Right lobe of liver (tissue), 4 donors: ENCODE results near the gene MORC4.

Source experiments
- POLR2A ChIP-seq: fragments of 450-650 bp; IDR thresholded peaks from one replicate; pipeline ENCODE4 v1.6.1; 2017; ENCODE audit warnings: antibody characterized with exemption, mild to moderate bottlenecking
- TF ChIP-seq, protein P1 (sequence below), 4 donors: fragments of 200-600 bp in 3 of 4; fragments of 450-650 bp in 1 of 4; IDR thresholded peaks; one replicate each; pipeline versions ENCODE4 v1.5.1 to v1.8.0; 2016 to 2022; ENCODE audit warnings: antibody characterized with exemption in 4 of 4, mild to moderate bottlenecking in 2 of 4
- donor health status: DM: no; HTN: no; CAD: no.
- donor health status: DM: no; HTN: no; CAD: no.
- donor health status: DM: no; HTN: yes; CAD: no.

DNA sequence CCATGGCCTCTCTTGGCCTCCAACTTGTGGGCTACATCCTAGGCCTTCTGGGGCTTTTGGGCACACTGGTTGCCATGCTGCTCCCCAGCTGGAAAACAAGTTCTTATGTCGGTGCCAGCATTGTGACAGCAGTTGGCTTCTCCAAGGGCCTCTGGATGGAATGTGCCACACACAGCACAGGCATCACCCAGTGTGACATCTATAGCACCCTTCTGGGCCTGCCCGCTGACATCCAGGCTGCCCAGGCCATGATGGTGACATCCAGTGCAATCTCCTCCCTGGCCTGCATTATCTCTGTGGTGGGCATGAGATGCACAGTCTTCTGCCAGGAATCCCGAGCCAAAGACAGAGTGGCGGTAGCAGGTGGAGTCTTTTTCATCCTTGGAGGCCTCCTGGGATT is 71.8 kb downstream of the MORC4 start:
- no peak for TF ChIP-seq POLR2A
- TF ChIP-seq, protein P1, sequence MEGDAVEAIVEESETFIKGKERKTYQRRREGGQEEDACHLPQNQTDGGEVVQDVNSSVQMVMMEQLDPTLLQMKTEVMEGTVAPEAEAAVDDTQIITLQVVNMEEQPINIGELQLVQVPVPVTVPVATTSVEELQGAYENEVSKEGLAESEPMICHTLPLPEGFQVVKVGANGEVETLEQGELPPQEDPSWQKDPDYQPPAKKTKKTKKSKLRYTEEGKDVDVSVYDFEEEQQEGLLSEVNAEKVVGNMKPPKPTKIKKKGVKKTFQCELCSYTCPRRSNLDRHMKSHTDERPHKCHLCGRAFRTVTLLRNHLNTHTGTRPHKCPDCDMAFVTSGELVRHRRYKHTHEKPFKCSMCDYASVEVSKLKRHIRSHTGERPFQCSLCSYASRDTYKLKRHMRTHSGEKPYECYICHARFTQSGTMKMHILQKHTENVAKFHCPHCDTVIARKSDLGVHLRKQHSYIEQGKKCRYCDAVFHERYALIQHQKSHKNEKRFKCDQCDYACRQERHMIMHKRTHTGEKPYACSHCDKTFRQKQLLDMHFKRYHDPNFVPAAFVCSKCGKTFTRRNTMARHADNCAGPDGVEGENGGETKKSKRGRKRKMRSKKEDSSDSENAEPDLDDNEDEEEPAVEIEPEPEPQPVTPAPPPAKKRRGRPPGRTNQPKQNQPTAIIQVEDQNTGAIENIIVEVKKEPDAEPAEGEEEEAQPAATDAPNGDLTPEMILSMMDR (IDR thresholded peaks at IDR 0.05) = no peak
